ENCODE results near the gene ANKRD36C. TPM values are rescaled to one million over a fixed set of nuclear protein-coding genes. Genes with fewer than 3 reads are reported as not detected.
A peak's percentile ranks its signal among the peaks of the same experiment; 100 is the strongest.
"Not testable (repeated sequence)": the region's sequence is repeated elsewhere in the genome, so short reads cannot be mapped to it uniquely, and the experiment has no call there.

Gene ANKRD36C
- total RNA-seq, 1 donor from 2014 or later: 57.2 TPM

DNA sequence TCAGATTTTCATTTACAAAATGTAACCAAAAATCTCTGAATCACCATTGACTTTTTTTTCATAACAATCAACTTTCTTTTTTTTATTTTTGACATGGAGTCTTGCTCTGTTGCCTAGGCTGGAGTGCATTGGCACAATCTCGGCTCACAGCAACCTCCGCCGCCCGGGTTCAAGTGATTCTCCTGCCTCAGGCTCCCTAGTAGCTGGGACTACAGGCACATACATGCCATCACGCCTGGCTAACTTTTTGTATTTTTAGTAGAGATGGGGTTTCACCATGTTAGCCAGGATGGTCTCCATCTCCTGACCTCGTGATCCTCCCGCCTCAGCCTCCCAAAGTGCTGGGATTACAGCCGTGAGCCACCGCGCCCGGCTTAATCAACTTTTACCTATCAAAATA lies 51.7 kb downstream of the ANKRD36C start:
- peaks cover 16% of the 10 kb centered on the region for H3K36me3 Mint-ChIP-seq (ENCODE audit: low read depth)
- H3K27ac Mint-ChIP-seq; H3K4me3 Mint-ChIP-seq; CTCF ChIA-PET; DNase-seq; POLR2A ChIA-PET; H3K4me1 Mint-ChIP-seq; H3K9me3 Mint-ChIP-seq; intact Hi-C loops (cut with micrococcal nuclease); ATAC-seq (ENCODE audit: low read depth); H3K27me3 Mint-ChIP-seq: not testable (repeated sequence)

DNA sequence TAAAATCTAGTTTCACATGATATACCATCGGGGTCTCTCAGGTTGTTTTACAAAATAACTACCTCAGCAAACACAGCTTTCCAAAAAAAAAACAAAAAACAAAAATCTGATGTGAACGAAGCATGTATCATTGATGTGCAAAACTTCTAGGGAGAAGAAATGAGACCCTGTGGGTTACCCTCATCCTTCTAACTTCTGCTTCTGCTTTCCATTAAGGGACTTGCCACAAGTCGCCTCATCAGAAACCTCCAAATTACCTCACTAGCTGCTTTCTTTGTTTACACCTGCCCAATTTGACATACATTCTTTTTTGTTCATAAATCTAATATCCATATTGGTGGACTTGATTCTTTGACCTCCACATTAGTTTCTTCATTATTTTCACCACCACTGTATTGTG lies 60.9 kb downstream of the ANKRD36C start:
- H3K27ac Mint-ChIP-seq; intact Hi-C loops (cut with micrococcal nuclease); DNase-seq: not testable (repeated sequence)

DNA sequence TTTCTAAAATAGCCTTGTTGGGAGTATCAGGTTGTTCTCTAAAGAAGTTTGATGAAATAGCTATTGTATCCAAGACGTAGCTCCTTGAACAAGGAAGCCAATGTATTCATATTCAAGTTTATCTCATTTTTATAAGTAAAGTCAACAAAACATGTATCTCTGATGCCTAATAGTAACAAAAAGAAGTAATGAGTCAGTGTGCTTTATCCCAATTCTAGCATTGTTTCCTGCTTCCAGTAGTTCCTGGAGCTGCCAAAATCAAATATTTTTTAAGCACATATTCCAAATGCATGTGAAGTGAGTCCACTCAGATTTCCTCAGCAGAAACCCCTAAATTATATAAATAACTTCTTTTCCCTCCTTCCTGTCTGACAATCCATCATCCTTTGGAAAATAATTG lies 74.6 kb downstream of the ANKRD36C start:
- H3K4me1 Mint-ChIP-seq; CTCF ChIA-PET; ATAC-seq (ENCODE audit: low read depth); H3K4me3 Mint-ChIP-seq; H3K27me3 Mint-ChIP-seq; H3K27ac Mint-ChIP-seq; POLR2A ChIA-PET; DNase-seq; H3K9me3 Mint-ChIP-seq; intact Hi-C loops (cut with micrococcal nuclease): not testable (repeated sequence)
- H3K36me3 Mint-ChIP-seq (ENCODE audit: low read depth): peaks cover 70% of the 10 kb centered on the region

More for the DNA sequence above, 60.9 kb downstream of the ANKRD36C start:
- H3K36me3 Mint-ChIP-seq (ENCODE audit: low read depth): peaks cover 30% of the 10 kb centered on the region
- H3K9me3 Mint-ChIP-seq, H3K4me1 Mint-ChIP-seq, H3K4me3 Mint-ChIP-seq, H3K27me3 Mint-ChIP-seq, POLR2A ChIA-PET, CTCF ChIA-PET: not testable (repeated sequence)
- peak; percentile 42 for ATAC-seq (ENCODE audit: low read depth)

DNA sequence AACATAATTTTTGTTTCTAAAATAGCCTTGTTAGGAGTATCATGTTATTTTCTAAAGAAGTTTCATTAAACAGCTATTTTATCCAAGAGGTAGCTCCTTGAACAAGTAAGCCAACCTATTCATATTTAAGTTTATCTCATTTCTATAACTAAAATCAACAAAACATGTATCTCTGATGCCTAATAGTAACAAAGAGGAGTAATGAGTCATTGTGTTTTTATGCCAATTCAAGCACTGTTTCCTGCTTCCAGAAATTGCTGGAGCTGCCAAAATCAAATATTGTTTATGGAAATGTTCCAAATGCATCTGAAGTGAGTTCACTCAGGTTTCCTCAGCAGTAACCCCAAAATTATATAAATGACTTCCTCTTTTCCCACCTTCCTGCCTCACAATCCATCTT lies 76.5 kb downstream of the ANKRD36C start:
- ATAC-seq (ENCODE audit: low read depth); POLR2A ChIA-PET; intact Hi-C loops (cut with micrococcal nuclease); H3K4me1 Mint-ChIP-seq; CTCF ChIA-PET; DNase-seq; H3K27me3 Mint-ChIP-seq; H3K4me3 Mint-ChIP-seq; H3K27ac Mint-ChIP-seq; H3K9me3 Mint-ChIP-seq: not testable (repeated sequence)
- H3K36me3 Mint-ChIP-seq (ENCODE audit: low read depth): peaks cover 72% of the 10 kb centered on the region

DNA sequence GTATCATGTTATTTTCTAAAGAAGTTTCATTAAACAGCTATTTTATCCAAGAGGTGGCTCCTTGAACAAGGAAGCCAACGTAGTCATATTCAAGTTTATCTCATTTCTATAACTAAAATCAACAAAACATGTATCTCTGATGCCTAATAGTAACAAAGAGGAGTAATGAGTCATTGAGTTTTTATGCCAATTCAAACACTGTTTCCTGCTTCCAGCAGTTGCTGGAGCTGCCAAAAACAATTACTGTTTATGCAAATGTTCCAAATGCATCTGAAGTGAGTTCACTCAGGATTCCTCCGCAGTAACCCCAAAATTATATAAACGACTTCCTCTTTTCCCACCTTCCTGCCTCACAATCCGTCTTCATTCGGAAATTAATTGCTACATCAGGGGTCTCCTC lies 80.2 kb downstream of the ANKRD36C start:
- CTCF ChIA-PET; intact Hi-C loops (cut with micrococcal nuclease); H3K27me3 Mint-ChIP-seq; H3K4me1 Mint-ChIP-seq; H3K9me3 Mint-ChIP-seq; POLR2A ChIA-PET; H3K4me3 Mint-ChIP-seq; DNase-seq; H3K27ac Mint-ChIP-seq; ATAC-seq (ENCODE audit: low read depth): not testable (repeated sequence)
- H3K36me3 Mint-ChIP-seq (ENCODE audit: low read depth): peaks cover 48% of the 10 kb centered on the region

DNA sequence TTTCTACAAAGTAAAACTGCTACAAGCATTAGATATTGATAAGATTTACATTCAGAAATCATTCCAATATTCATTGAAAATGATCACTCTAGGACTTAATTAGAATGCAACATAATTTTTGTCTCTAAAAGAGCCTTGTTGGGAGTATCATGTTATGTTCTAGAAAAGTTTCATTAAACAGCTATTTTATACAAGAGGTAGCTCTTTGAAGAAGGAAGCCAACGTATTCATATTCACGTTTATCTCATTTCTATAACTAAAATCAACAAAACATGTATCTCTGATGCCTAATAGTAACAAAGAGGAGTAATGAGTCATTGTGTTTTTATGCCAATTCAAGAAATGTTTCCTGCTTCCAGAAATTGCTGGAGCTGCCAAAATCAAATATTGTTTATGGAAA lies 97.2 kb downstream of the ANKRD36C start:
- POLR2A ChIA-PET; CTCF ChIA-PET; H3K4me3 Mint-ChIP-seq; H3K27ac Mint-ChIP-seq; H3K27me3 Mint-ChIP-seq; H3K4me1 Mint-ChIP-seq; intact Hi-C loops (cut with micrococcal nuclease); ATAC-seq (ENCODE audit: low read depth); H3K9me3 Mint-ChIP-seq; DNase-seq: not testable (repeated sequence)
- peaks cover 34% of the 10 kb centered on the region for H3K36me3 Mint-ChIP-seq (ENCODE audit: low read depth)

DNA sequence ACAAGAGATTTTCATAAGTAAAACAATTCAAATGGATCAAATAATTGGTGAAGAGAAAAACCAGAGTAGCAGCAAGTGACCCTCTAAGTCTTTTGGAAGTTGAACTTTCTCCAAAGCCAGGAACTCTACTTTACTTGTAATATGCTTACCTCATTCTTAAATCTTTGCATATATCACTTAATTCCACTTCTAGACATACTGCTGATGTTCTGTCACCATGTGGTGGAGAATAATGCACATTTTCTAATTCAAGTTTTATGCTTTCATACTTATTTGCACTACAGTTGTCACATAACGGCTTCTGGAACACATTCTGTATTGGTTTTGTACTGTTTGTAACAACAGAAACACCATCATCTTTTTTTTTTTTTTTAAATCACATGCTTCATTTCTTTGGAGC lies 123.7 kb downstream of the ANKRD36C start:
- POLR2A ChIA-PET; intact Hi-C loops (cut with micrococcal nuclease); H3K27me3 Mint-ChIP-seq; CTCF ChIA-PET; DNase-seq; ATAC-seq (ENCODE audit: low read depth); H3K4me3 Mint-ChIP-seq; H3K4me1 Mint-ChIP-seq; H3K27ac Mint-ChIP-seq; H3K9me3 Mint-ChIP-seq: not testable (repeated sequence)
- H3K36me3 Mint-ChIP-seq (ENCODE audit: low read depth): peaks cover 14% of the 10 kb centered on the region

DNA sequence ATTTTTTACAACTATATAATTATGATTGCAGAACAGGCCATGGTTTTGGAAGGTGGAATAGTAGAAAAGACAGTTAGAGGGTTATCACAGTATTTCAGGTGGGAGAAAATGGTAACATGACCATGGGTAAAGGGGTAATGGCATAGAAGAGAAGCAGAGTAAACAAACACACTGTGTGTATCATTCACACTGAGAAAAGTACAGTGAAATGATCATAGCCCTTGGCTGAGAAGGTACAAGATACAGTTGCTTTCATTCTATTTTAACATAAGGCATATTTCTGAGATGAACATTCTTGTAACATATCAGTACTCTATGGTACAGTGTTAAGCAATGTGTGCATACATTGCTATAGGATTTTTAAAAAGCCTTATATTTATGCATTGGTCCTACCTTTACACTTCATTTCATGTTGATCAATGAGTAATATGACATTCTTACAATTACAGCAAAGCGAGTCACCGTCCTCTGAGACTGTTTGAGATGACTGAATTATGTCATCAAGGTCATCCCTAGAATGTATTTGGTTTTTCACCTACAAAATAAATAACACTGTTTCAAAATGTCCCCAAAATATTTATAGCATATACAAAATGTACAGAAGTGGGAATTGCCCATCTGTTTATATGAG lies 124.5 kb downstream of the ANKRD36C start:
- H3K4me1 Mint-ChIP-seq; DNase-seq; H3K9me3 Mint-ChIP-seq; H3K27me3 Mint-ChIP-seq; intact Hi-C loops (cut with micrococcal nuclease); CTCF ChIA-PET; H3K4me3 Mint-ChIP-seq; ATAC-seq (ENCODE audit: low read depth); H3K27ac Mint-ChIP-seq; POLR2A ChIA-PET: not testable (repeated sequence)
- peaks cover 14% of the 10 kb centered on the region for H3K36me3 Mint-ChIP-seq (ENCODE audit: low read depth)

DNA sequence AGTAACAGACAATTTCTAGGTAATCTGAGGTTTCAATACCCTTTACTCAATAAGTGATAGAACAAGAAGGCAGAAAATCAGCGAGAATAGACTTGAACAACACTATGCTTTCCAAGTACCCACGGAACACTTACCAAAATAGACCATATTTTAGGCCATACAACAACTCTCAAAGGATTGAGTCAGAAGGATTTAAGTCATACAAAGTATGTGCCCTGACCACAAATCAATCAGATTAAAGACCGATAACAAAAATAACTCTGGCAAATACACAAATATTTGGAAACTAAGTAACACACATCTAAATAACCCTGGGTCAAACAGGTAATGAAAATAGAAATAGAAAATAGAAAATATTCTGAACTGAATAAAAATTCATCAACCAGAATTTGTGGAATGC lies 129.5 kb downstream of the ANKRD36C start:
- H3K36me3 Mint-ChIP-seq (ENCODE audit: low read depth): peaks cover 12% of the 10 kb centered on the region
- ATAC-seq (ENCODE audit: low read depth); CTCF ChIA-PET; POLR2A ChIA-PET; H3K4me1 Mint-ChIP-seq; intact Hi-C loops (cut with micrococcal nuclease); H3K27ac Mint-ChIP-seq; DNase-seq; H3K9me3 Mint-ChIP-seq; H3K4me3 Mint-ChIP-seq; H3K27me3 Mint-ChIP-seq: not testable (repeated sequence)

All from activated B cell treated with CpG ODN at 0.5 μM for 24 hours (primary cell).